Esophagus muscularis mucosa (tissue), 4 donors: ENCODE measurements around the gene TRIM37. TPM values are rescaled to one million over a fixed set of nuclear protein-coding genes. Genes with fewer than 3 reads are reported as not detected.
A peak's percentile ranks its signal among the peaks of the same experiment; 100 is the strongest.

Experiments
- DNase-seq: peaks from one replicate; pipeline ENCODE4 v3.0.0-alpha.2; 2017; ENCODE audit errors: extremely low spot score
- H3K27ac ChIP-seq, 4 donors: fragments of 200-600 bp; sonication (generic); replicated peaks in 1 of 4; 1 replicate in 3 of 4; 2 replicates in 1 of 4; pipeline ENCODE4 v1.5.1; 2016 to 2019; ENCODE audit warnings: mild to moderate bottlenecking in 1 of 4
- H3K27me3 ChIP-seq, 4 donors: fragments of 200-600 bp; sonication (generic); one replicate each; pipeline versions ENCODE4 v1.5.1 to v1.6.0; 2016 to 2019
- H3K36me3 ChIP-seq, 4 donors: fragments of 200-600 bp; sonication (generic); one replicate each; pipeline ENCODE4 v1.5.1; 2016 to 2019
- H3K4me1 ChIP-seq, 4 donors: fragments of 200-600 bp; sonication (generic); one replicate each; pipeline ENCODE4 v1.5.1; 2016 to 2019
- H3K4me3 ChIP-seq, 4 donors: fragments of 200-600 bp; sonication (generic); 1 replicate in 2 of 4; 2 replicates in 2 of 4; pipeline ENCODE4 v1.5.1; 2016 to 2019; ENCODE audit warnings: mild to moderate bottlenecking in 4 of 4, moderate library complexity in 1 of 4
- H3K9me3 ChIP-seq, 4 donors: fragments of 200-600 bp; sonication (generic); 1 replicate in 3 of 4; 2 replicates in 1 of 4; pipeline ENCODE4 v1.5.1; 2016 to 2019
- EP300 ChIP-seq: sonication (generic); formaldehyde crosslinking; IDR thresholded peaks from one replicate; pipeline ENCODE4 v1.6.1; 2017; ENCODE audit warnings: antibody characterized with exemption
- POLR2A ChIP-seq: fragments of 450-650 bp; IDR thresholded peaks from one replicate; pipeline ENCODE4 v1.6.1; 2017; ENCODE audit warnings: antibody characterized with exemption, moderate library complexity, mild to moderate bottlenecking, low read depth
- POLR2AphosphoS5 ChIP-seq, 2 donors: sonication (generic); formaldehyde crosslinking; IDR thresholded peaks; one replicate each; pipeline ENCODE4 v1.6.1; 2017; ENCODE audit warnings: antibody characterized with exemption in 2 of 2
- WGBS: methylation state at CpG from one replicate; pipeline ENCODE4 v1.1.5; 2018; 5-methylcytosine and 5-hydroxymethylcytosine counted together
- intact Hi-C: fragments of 100-400 bp; cut with DNase I; formaldehyde crosslinking; loops from one replicate; pipeline ENCODE4 v1.15.1; 2023
- total RNA-seq, 4 donors: library from RNA; depleted of rRNA; stranded (reverse); fragments of >200 nt; gene quantifications; one replicate each; pipeline versions ENCODE4 v1.1.0 to v1.2.1, GENCODE V29; 2016
- TF ChIP-seq, protein P1 (sequence below), 3 experiments: fragments of 200-600 bp in 2 of 3; fragments of 450-650 bp in 1 of 3; sonication (generic) in 2 of 3; IDR thresholded peaks; one replicate each; pipeline ENCODE4 v1.5.1; 2017 to 2019; ENCODE audit warnings: antibody characterized with exemption in 3 of 3, mild to moderate bottlenecking in 2 of 3, moderate library complexity in 1 of 3

TRIM37 gene
- total RNA-seq, 4 donors from 2014 or later, result 23.4 to 27.5 (median 25.3) TPM

DNA sequence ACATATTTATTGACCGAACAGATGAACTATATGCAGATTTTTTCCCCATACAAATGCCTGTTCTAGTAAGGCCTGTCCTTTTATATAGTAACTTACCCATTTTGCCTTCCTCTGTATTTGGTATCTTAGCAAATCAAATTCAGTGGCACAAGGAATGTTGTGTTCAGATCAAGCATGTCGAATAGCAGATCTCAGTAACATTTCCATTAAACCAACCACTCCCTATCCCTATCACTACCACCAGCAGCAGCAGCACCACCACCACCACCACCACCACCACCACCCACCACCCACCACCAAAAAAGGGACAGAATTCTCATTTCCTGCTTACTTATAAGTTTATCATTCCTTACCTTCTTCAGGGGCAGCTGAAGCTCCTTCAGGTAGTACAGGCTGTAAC is 94.7 kb downstream of the TRIM37 start:
- no peaks in the 10 kb centered on the region for H3K9me3 ChIP-seq
- intact Hi-C loops, result no loop called here
- H3K4me1 ChIP-seq, result no peaks in the 10 kb centered on the region
- DNase-seq, result no peak
- TF ChIP-seq POLR2A (no peak), EP300 (no peak)
- TF ChIP-seq, protein P1, sequence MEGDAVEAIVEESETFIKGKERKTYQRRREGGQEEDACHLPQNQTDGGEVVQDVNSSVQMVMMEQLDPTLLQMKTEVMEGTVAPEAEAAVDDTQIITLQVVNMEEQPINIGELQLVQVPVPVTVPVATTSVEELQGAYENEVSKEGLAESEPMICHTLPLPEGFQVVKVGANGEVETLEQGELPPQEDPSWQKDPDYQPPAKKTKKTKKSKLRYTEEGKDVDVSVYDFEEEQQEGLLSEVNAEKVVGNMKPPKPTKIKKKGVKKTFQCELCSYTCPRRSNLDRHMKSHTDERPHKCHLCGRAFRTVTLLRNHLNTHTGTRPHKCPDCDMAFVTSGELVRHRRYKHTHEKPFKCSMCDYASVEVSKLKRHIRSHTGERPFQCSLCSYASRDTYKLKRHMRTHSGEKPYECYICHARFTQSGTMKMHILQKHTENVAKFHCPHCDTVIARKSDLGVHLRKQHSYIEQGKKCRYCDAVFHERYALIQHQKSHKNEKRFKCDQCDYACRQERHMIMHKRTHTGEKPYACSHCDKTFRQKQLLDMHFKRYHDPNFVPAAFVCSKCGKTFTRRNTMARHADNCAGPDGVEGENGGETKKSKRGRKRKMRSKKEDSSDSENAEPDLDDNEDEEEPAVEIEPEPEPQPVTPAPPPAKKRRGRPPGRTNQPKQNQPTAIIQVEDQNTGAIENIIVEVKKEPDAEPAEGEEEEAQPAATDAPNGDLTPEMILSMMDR (IDR thresholded peaks at IDR 0.05), result no peak
- H3K27ac ChIP-seq, result no peak overlapping the region
- H3K36me3 ChIP-seq, result peaks cover 17 to 75% (median 48%) of the 10 kb centered on the region in 4 donors
- 92% methylated on average over 2 of the region's 2 CpGs for WGBS
- no peaks in the 10 kb centered on the region for H3K27me3 ChIP-seq
- no peak overlapping the region for H3K4me3 ChIP-seq

DNA sequence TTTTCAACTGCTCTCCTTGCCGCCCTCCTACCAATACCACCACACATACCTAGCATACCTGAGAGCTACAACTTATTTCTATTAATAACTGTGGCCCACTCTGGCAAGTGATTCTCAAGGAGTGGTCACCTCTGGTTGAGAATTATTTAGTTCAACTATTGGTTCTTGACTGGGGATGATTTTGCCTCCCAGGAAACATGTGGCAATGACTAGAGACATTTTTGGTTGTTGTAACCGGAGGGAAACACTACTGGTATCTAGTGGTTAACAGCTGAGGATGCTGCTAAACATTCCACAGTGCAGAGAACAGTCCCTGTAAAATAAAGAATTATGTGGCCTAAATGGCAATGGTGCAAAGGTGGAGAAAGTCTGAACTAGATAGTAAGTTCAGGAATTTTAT is 96.7 kb downstream of the TRIM37 start:
- H3K27me3 ChIP-seq, result no peaks in the 10 kb centered on the region
- intact Hi-C loops, result no loop called here
- no peaks in the 10 kb centered on the region for H3K9me3 ChIP-seq
- no peak for DNase-seq
- peaks cover 17 to 59% (median 36%) of the 10 kb centered on the region in 4 donors for H3K36me3 ChIP-seq
- no peaks in the 10 kb centered on the region for H3K4me1 ChIP-seq
- TF ChIP-seq, protein P1 (IDR thresholded peaks at IDR 0.05), result no peak
- TF ChIP-seq POLR2A (no peak), EP300 (no peak), POLR2AphosphoS5 (IDR thresholded peaks at IDR 0.05) (no peak)
- no peak overlapping the region for H3K4me3 ChIP-seq
- no peak overlapping the region for H3K27ac ChIP-seq
- WGBS, result 77% methylated on average over 2 of the region's 2 CpGs

DNA sequence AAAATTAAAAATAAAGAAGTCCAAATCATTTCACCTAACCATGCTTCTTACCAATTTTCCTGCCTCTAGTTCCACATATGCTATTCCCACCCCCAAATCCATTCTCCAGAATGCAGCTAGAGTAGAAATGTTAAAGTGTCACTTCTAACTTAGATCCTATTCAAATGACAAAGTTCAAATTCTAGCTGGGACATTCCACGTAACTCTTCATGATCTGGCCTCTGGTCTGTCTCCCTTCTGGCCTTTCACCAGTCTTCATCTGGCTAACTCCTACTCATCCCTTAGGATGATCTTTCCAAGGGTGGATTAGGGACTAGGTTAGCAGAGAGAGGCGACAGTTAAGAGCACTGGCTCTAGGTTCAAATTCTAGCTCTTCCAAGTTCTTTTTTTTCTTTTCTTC is 97.9 kb downstream of the TRIM37 start:
- H3K27me3 ChIP-seq, result no peaks in the 10 kb centered on the region
- no peaks in the 10 kb centered on the region for H3K4me1 ChIP-seq
- H3K9me3 ChIP-seq, result no peaks in the 10 kb centered on the region
- intact Hi-C loops, result loop anchor here (5.0 kb wide), 1 partner anchor 296 kb away; no protein-coding TSS in a partner anchor
- no peak for DNase-seq
- TF ChIP-seq POLR2A (no peak), EP300 (no peak), POLR2AphosphoS5 (IDR thresholded peaks at IDR 0.05) (no peak)
- TF ChIP-seq, protein P1 (IDR thresholded peaks at IDR 0.05), result no peak
- no peak overlapping the region for H3K4me3 ChIP-seq
- 93% methylated on average over 2 of the region's 2 CpGs for WGBS
- no peak overlapping the region for H3K27ac ChIP-seq
- H3K36me3 ChIP-seq, result peaks cover 17 to 48% (median 29%) of the 10 kb centered on the region in 4 donors

DNA sequence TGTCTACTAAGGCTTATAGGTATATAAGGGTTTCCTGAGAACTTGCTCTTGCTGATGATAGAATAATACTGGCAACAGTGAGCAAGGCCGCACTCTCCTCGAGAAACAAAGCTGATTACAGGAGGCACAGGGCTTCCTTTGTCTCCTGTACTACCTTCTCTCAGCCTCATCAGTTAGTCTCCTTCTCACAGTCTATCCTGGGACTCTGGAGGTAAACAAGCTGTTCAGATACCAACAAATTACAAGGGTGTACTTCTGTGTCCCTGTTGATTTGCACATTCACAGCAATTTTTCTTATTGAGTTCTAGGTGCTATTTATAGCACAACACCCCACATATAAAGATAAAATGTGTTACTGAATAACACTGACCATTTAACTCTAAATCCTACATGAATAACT is 98.7 kb downstream of the TRIM37 start:
- Histone ChIP-seq H3K27me3 (no peaks in the 10 kb centered on the region), H3K27ac (no peak overlapping the region), H3K9me3 (no peaks in the 10 kb centered on the region), H3K36me3 (peaks cover 14 to 42% (median 26%) of the 10 kb centered on the region in 4 donors), H3K4me3 (no peak overlapping the region), H3K4me1 (no peaks in the 10 kb centered on the region)
- DNase-seq, result no peak
- 79% methylated on average over 2 of the region's 2 CpGs for WGBS
- TF ChIP-seq POLR2A, result no peak
- intact Hi-C loops, result loop anchor here (5.0 kb wide), 1 partner anchor 296 kb away; no protein-coding TSS in a partner anchor

DNA sequence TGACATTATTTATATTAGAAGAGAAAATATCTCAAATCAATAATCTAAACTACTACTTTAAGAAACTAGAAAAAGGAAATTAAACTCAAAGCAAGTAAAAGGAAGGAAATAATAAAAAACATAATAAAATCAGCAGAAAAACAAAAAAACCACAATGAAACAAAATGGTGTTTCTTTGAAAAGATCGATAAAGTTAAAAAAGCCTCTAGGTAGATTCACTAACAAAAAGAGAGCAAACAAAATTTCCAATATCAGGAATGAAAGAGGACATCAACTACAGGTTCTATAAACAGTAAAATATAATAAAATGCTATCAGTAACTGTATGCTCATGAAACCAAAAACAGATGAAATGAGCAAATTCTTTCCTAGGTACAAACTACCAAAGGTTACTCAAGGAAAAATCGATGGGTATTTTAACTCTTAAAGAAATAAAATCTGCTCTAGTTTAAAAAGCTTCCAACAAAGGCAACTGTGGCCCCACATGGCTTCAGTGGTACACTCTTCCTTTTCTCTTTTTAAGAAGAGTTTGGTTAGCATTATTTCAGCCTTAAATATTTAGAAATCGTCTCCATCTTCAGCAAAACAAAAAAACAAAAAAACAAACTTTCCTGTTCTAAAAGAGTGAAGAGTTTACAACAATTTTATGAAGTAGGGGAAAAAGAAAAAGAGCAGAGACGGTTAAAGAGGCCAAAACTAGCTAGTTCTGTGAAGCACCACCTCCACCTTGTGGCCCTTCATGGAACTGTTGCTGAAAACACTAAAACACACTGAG is 102.2 kb downstream of the TRIM37 start:
- H3K27ac ChIP-seq, result no peak overlapping the region
- WGBS, result 22% methylated on average over 4 of the region's 4 CpGs
- H3K9me3 ChIP-seq, result no peaks in the 10 kb centered on the region
- TF ChIP-seq POLR2AphosphoS5 (IDR thresholded peaks at IDR 0.05), result no peak
- TF ChIP-seq, protein P1 (IDR thresholded peaks at IDR 0.05), result peak; percentile 92 to 94 (median 93)
- no peaks in the 10 kb centered on the region for H3K27me3 ChIP-seq
- H3K4me1 ChIP-seq, result no peaks in the 10 kb centered on the region
- DNase-seq, result no peak
- peaks cover 1 to 36% (median 17%) of the 10 kb centered on the region in 4 donors for H3K36me3 ChIP-seq
- intact Hi-C loops, result loop anchor here (2.0 to 5.0 kb wide), 3 partner anchors 292 to 486 kb away; no protein-coding TSS in a partner anchor
- no peak overlapping the region for H3K4me3 ChIP-seq
